SK-N-MC (cell line): ENCODE data around the gene PI4KA.
"Not testable (repeated sequence)": the region's sequence is repeated elsewhere in the genome, so short reads cannot be mapped to it uniquely, and the experiment has no call there.

Source experiments
- DNase-seq: peaks from one replicate; pipeline ENCODE4 v3.0.0-alpha.2; 2011; ENCODE audit warnings: low read depth, low spot score
- H3K27ac ChIP-seq: fragments of 200-600 bp; sonication (generic); 2 replicates; pipeline ENCODE4 v1.5.1; 2016; ENCODE audit warnings: mixed run types
- H3K36me3 ChIP-seq: fragments of 200-600 bp; sonication (generic); 2 replicates; pipeline ENCODE4 v1.6.1; 2017; ENCODE audit warnings: antibody characterized with exemption, low read length, mixed read lengths; ENCODE audit not compliant: insufficient read depth
- H3K4me3 ChIP-seq: fragments of 200-600 bp; sonication (generic); 2 replicates; pipeline ENCODE4 v1.5.1; 2016
- H3K9ac ChIP-seq: fragments of 200-600 bp; sonication (generic); 2 replicates; pipeline ENCODE4 v1.8.0; 2017; ENCODE audit warnings: mixed run types, mixed read lengths; ENCODE audit not compliant: insufficient read length
- H3K9me3 ChIP-seq: fragments of 200-600 bp; sonication (generic); 2 replicates; pipeline ENCODE4 v1.6.1; 2017; ENCODE audit warnings: low read depth, mild to moderate bottlenecking, antibody characterized with exemption, low read length, moderate library complexity, mixed read lengths
- EZH2 ChIP-seq: fragments of 200-600 bp; sonication (generic); IDR thresholded peaks from one replicate; pipeline ENCODE4 v1.6.1; 2017; ENCODE audit warnings: antibody characterized with exemption
- FOXP2 ChIP-seq: optimal IDR thresholded peaks from 2 replicates; pipeline ENCODE3; 2011; ENCODE audit warnings: mild to moderate bottlenecking, moderate library complexity; ENCODE audit not compliant: insufficient read depth; ENCODE audit errors: extremely low read length, control extremely low read depth
- POLR2AphosphoS5 ChIP-seq: IDR thresholded peaks from 2 replicates; pipeline ENCODE4 v1.6.1; 2012; ENCODE audit warnings: mild to moderate bottlenecking, low read depth, low read length, borderline replicate concordance

Gene PI4KA

DNA sequence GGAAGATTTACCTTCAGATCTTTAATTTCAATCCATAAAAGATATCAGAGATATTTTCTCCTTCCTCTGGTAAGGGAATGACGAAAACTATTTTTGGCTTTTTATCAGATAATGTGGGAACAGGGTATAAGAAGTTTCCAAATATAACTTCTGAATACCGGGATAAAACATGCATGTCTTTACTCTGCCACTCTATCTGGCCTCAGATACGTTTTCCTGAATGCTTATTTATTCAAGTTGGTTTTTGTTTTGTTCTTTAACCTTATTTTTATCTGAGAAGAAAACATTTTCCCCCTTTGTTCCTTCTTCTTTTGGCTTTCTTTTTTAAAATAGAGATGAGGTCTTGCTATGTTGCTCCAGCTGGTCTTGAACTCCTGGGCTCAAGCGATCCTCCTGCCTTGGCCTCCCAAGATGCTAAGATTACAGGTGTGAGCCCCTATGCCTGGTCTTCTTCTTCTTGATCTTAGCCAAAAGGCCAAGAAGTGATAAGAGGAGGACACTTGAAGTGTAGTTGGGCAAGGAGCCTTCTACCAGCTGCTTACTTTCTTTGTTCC is 83.2 kb downstream of the PI4KA start:
- Histone ChIP-seq H3K36me3 (no peaks in the 10 kb centered on the region; the same call in 1 of the 2 replicates), H3K9ac (no peak overlapping the region), H3K27ac (no peak overlapping the region), H3K4me3 (no peak overlapping the region), H3K9me3 (no peaks in the 10 kb centered on the region)
- DNase-seq: no peak
- TF ChIP-seq FOXP2: no peak
- no peak for TF ChIP-seq POLR2AphosphoS5
- TF ChIP-seq EZH2: no peak

DNA sequence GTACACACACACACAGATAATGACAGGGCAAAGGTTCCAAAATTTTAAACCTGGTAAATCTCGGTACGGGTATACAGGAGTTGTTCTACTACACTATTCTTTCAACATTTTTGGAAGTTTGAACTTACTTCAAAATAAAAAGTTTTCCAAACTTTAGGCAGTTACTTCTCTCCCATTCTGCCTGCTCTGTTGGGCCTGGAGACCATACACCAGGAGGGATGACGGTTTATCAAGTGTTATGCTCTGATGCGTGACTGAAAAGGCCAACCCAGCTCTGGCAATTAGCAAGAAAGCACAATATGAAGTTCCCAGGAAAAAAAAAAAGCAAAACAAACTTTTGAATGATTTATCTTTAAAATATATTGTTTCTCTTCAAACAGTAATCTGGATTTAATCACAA is 83.7 kb downstream of the PI4KA start:
- TF ChIP-seq POLR2AphosphoS5: no peak
- Histone ChIP-seq H3K9me3 (no peaks in the 10 kb centered on the region), H3K4me3 (no peak overlapping the region), H3K36me3 (no peaks in the 10 kb centered on the region; the same call in 1 of the 2 replicates), H3K9ac (no peak overlapping the region), H3K27ac (no peak overlapping the region)
- DNase-seq: no peak

DNA sequence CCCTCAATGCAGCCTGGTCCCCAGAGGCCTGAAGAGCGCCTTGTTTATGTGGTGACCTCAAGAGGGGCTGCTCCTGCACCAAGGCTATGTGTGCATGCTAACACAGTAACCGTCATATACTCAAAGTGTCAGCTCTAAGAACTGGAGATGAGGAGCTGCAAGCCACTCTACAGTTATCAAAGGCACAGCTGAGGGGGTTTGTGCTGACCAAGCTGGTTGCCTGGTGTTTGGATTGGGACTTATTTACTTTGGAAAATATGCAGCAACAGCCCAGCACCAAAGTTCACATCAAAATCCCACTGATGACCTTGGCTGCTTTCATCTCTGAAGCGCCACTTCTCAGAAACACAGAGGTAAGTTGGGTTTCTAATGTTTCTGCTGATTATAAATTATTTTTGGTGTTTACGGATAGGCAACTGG is 84.8 kb downstream of the PI4KA start, which contains the start of gene SERPIND1:
SERPIND1 (plus strand) TSS at position 321 of the 420 bp plus-strand sequence. CDS start 5,200 bp downstream, outside the sequence.
- no peak for DNase-seq
- Histone ChIP-seq H3K9ac (no peak within 1 kb of the TSS), H3K9me3 (no peaks in the 10 kb centered on the region), H3K4me3 (no peak within 1 kb of the TSS), H3K27ac (no peak within 1 kb of the TSS), H3K36me3 (no peaks in the 10 kb centered on the region)
- TF ChIP-seq FOXP2: no peak
- no peak for TF ChIP-seq EZH2
- TF ChIP-seq POLR2AphosphoS5: no peak

DNA sequence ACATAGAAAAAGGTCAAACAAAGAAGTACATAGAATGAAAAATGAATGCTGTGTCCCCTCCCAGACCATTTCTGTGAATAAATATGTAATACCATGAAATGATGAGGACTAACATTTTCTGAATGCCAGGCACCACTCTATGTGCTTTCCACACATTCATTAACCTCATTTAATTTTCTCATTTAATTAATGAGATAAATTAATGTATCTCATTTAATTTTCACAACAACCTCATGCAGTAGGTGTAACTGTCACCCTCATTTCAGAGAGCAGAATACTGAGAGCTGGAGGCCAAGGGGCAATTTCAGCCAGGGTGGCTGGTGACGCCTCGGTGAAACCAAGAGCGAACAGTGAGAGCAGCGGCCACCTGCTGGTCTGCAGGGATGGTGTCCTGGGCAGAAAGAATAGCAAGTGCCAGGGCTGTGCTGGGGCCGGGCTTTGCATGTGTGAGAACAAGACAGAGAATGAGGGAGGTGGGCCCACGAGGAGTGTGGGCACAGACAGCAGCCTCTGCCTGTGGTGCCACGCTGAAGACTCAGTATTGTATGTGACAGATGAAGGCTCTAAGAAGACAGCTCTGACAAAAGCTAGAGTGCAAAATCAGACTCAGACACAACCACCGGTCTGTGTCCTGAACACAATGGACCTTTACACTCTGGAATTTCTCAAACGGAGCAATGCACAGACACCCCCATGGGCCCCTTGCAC is 86.5 kb downstream of the PI4KA start:
- Histone ChIP-seq H3K9ac (no peak overlapping the region), H3K36me3 (no peaks in the 10 kb centered on the region), H3K4me3 (no peak overlapping the region), H3K27ac (no peak overlapping the region), H3K9me3 (no peaks in the 10 kb centered on the region)
- no peak for TF ChIP-seq POLR2AphosphoS5
- no peak for TF ChIP-seq FOXP2
- no peak for TF ChIP-seq EZH2
- DNase-seq: no peak

DNA sequence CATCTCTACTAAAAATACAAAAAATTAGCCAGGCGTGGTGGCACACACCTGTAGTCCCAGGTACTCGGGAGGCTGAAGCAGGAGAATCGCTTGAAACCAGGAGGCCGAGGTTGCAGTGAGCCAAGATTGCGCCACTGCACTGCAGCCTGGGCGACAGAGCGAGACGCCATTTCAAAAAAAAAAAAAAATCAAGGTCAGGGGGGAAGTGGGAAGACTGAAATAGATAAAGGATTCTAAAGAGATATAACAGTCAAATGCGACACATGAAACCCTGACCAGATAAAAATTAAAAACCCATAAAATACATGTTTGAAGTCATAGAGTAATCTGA is 89.2 kb downstream of the PI4KA start:
- H3K9me3 ChIP-seq, H3K36me3 ChIP-seq, H3K4me3 ChIP-seq, H3K27ac ChIP-seq, DNase-seq, H3K9ac ChIP-seq: not testable (repeated sequence)

DNA sequence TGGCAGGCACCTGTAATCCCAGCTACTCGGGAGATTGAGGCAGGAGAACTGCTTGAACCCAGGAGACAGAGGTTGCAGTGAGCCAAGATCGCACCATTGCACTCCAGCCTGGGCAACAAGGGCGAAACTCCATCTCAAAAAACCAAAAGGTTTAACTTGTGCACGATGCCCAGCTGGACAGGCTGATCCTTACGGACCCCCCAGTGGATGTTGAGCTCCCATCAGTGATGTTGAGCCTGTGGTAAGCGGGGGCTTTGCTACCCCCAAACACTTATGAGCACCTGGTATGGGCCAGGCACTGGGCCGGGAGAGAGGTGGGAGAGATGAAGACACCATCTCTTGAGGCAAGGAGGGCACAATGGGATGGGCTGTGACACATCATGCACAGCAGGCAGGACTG is 92.1 kb downstream of the PI4KA start:
- DNase-seq: no peak
- Histone ChIP-seq H3K27ac (no peak overlapping the region), H3K4me3 (no peak overlapping the region), H3K9ac (no peak overlapping the region), H3K36me3 (peaks cover 16% of the 10 kb centered on the region; the same call in 1 of the 2 replicates), H3K9me3 (no peaks in the 10 kb centered on the region)
- TF ChIP-seq POLR2AphosphoS5: no peak
- no peak for TF ChIP-seq EZH2
- no peak for TF ChIP-seq FOXP2

DNA sequence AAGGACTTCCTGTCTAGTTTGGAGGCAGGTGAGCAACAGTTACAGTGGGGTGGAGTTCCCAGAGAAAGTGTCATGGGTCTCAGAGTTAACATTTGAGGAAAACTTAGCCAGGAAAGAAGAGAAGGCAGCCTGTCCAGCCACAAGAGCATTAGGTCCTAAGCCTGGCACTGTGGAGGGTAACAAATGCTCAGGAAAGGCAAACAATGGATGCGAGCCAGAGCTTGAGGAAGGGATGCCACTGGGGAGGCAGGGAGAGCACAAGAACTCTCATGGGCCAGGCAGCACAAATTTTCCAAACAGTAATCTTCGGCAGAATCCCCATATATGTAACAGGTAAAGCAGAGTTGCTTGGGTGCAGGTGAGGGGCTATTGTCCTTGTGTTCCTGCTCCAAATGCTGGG is 92.7 kb downstream of the PI4KA start:
- peaks cover 16% of the 10 kb centered on the region; the same call in 1 of the 2 replicates for H3K36me3 ChIP-seq
- no peak for DNase-seq
- TF ChIP-seq POLR2AphosphoS5 (no peak), EZH2 (no peak), FOXP2 (no peak)
- no peak overlapping the region for H3K9ac ChIP-seq
- H3K27ac ChIP-seq: no peak overlapping the region
- no peaks in the 10 kb centered on the region for H3K9me3 ChIP-seq
- no peak overlapping the region for H3K4me3 ChIP-seq

DNA sequence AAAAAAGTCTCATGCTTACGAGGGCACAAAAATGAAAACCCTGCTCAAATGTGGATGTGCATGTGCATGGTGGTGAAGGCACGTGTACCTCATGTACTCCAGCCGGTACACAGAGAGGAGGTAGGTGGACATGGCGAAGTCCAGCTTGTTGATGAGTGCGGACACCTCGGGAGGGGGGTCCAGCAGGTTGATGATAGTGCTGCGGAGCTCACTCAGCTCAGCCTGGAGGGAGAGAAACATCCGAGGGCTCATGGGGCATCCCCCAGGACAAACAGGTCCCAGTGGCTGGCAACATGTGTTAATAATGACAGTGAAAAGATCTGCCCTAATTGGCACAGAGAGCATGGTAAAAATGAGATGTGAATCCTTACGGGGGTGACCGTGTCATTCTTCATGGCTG is 93.9 kb downstream of the PI4KA start:
- no peak for DNase-seq
- peaks cover 16% of the 10 kb centered on the region; the same call in 1 of the 2 replicates for H3K36me3 ChIP-seq
- TF ChIP-seq EZH2 (no peak), POLR2AphosphoS5 (no peak)
- H3K9ac ChIP-seq: no peak overlapping the region
- no peak overlapping the region for H3K4me3 ChIP-seq
- no peaks in the 10 kb centered on the region for H3K9me3 ChIP-seq
- H3K27ac ChIP-seq: no peak overlapping the region

DNA sequence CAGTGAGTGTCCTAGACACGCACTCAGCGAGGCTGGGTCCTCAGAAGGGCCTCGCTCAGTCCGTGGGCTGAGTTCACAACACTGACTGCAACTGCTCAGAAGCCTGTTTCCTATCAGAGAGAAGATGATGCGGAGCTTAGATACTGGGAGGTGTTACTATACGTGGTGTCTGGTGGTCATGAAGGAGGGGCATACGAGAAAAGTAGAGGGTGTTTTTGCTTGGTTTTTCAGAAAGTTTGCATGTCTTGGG is 94.2 kb downstream of the PI4KA start:
- DNase-seq: no peak
- Histone ChIP-seq H3K27ac (no peak overlapping the region), H3K4me3 (no peak overlapping the region), H3K9me3 (no peaks in the 10 kb centered on the region), H3K36me3 (peaks cover 16% of the 10 kb centered on the region; the same call in 1 of the 2 replicates), H3K9ac (no peak overlapping the region)
- TF ChIP-seq POLR2AphosphoS5: no peak
- TF ChIP-seq EZH2: no peak
- no peak for TF ChIP-seq FOXP2
